ENCODE data around the gene PTPRS. TPM values are rescaled to one million over a fixed set of nuclear protein-coding genes. Genes with fewer than 3 reads are reported as not detected.
"Not testable (repeated sequence)": the region's sequence is repeated elsewhere in the genome, so short reads cannot be mapped to it uniquely, and the experiment has no call there.

The PTPRS gene
- polyA plus RNA-seq, 3 donors = 69.4 to 88.6 (median 71.4) TPM

GRCh38 chr19:5334366-5334739 is 6.3 kb downstream of the PTPRS start:
- no peak for DNase-seq

GRCh38 chr19:5333581-5334365 is 6.8 kb downstream of the PTPRS start:
- DNase-seq = no peak

GRCh38 chr19:5332501-5332900 is 8.1 kb downstream of the PTPRS start:
- no peak for DNase-seq

- DNase-seq = no peak
Observed at GRCh38 chr19:5331790-5332189, 8.8 kb downstream of the PTPRS start.

- DNase-seq = no peak
Observed at GRCh38 chr19:5330307-5330720, 10.3 kb downstream of the PTPRS start.

GRCh38 chr19:5329141-5329540 is 11.5 kb downstream of the PTPRS start:
- DNase-seq = no peak

GRCh38 chr19:5328407-5328806 is 12.2 kb downstream of the PTPRS start:
- DNase-seq = not testable (repeated sequence)

- no peak for DNase-seq
Observed at GRCh38 chr19:5326986-5327623, 13.5 kb downstream of the PTPRS start.

- no peak for DNase-seq
Observed at GRCh38 chr19:5326545-5326944, 14.1 kb downstream of the PTPRS start.

GRCh38 chr19:5324947-5325346 is 15.7 kb downstream of the PTPRS start:
- no peak for DNase-seq

GRCh38 chr19:5323475-5323811 is 17.2 kb downstream of the PTPRS start:
- no peak for DNase-seq

- DNase-seq = no peak
Observed at GRCh38 chr19:5321851-5322681, 18.5 kb downstream of the PTPRS start.

- DNase-seq = no peak
Observed at GRCh38 chr19:5321066-5321642, 19.5 kb downstream of the PTPRS start.

- no peak for DNase-seq
Observed at GRCh38 chr19:5319516-5319915, 21.1 kb downstream of the PTPRS start.

- no peak for DNase-seq
Observed at GRCh38 chr19:5318306-5318705, 22.3 kb downstream of the PTPRS start.

- no peak for DNase-seq
Observed at GRCh38 chr19:5317321-5317720, 23.3 kb downstream of the PTPRS start.

GRCh38 chr19:5316138-5316537 is 24.5 kb downstream of the PTPRS start:
- DNase-seq = no peak

- DNase-seq = no peak
Observed at GRCh38 chr19:5314907-5315298, 25.7 kb downstream of the PTPRS start.

- no peak for DNase-seq
Observed at GRCh38 chr19:5314012-5314906, 26.4 kb downstream of the PTPRS start.

GRCh38 chr19:5313307-5313706 is 27.3 kb downstream of the PTPRS start:
- peak; percentile 30 for DNase-seq

GRCh38 chr19:5312058-5312457 is 28.6 kb downstream of the PTPRS start:
- no peak for DNase-seq

Data from renal pelvis (tissue), 4 donors.